Skeletal muscle tissue (tissue), 4 donors: ENCODE results near the gene PLCD1. TPM values are rescaled to one million over a fixed set of nuclear protein-coding genes. Genes with fewer than 3 reads are reported as not detected.
A peak's percentile ranks its signal among the peaks of the same experiment; 100 is the strongest.

Experiments
- H3K27ac ChIP-seq: one replicate; pipeline ENCODE4 v1.7.0; 2013; ENCODE audit warnings: mild to moderate bottlenecking, low read depth, low read length, inconsistent platforms
- H3K27me3 ChIP-seq, 3 donors: one replicate each; pipeline ENCODE4 v1.7.0; 2013; ENCODE audit warnings: low read length in 3 of 3; ENCODE audit not compliant: control insufficient read depth in 3 of 3, insufficient read depth in 3 of 3
- H3K36me3 ChIP-seq, 3 donors: one replicate each; pipeline ENCODE4 v1.7.0; 2013; ENCODE audit warnings: low read length in 3 of 3; ENCODE audit not compliant: control insufficient read depth in 3 of 3, insufficient read depth in 3 of 3
- H3K4me1 ChIP-seq, 3 donors: one replicate each; pipeline ENCODE4 v1.7.0; 2013; ENCODE audit warnings: low read length in 3 of 3, mild to moderate bottlenecking in 3 of 3; ENCODE audit not compliant: control insufficient read depth in 3 of 3, insufficient read depth in 3 of 3
- H3K4me3 ChIP-seq, 3 donors: one replicate each; pipeline ENCODE4 v1.7.0; 2013; ENCODE audit warnings: low read length in 3 of 3
- H3K9ac ChIP-seq, 3 donors: one replicate each; pipeline ENCODE4 v1.7.0; 2013; ENCODE audit warnings: low read length in 3 of 3, mild to moderate bottlenecking in 3 of 3, moderate library complexity in 2 of 3, low read depth in 1 of 3
- H3K9me3 ChIP-seq, 3 donors: one replicate each; pipeline ENCODE4 v1.7.0; 2013; ENCODE audit warnings: low read length in 3 of 3; ENCODE audit not compliant: control insufficient read depth in 3 of 3
- total RNA-seq: library from RNA; depleted of rRNA; stranded (reverse); fragments of >200 nt; gene quantifications from one replicate; pipeline ENCODE4 v1.2.3, GENCODE V29; 2014
- donor health status: Osteomylitis.

The PLCD1 gene
- total RNA-seq, 1 donor from 2014 or later = 9.4 TPM

GRCh38 chr3:38007754-38008090 is 21.7 kb downstream of the PLCD1 start:
- Histone ChIP-seq H3K4me3 (no peak overlapping the region), H3K4me1 (peaks cover 7 to 14% (median 12%) of the 10 kb centered on the region in 3 donors), H3K9ac (no peak overlapping the region), H3K9me3 (no peaks in the 10 kb centered on the region), H3K27ac (no peak overlapping the region), H3K27me3 (no peaks in the 10 kb centered on the region), H3K36me3 (peaks cover 12 to 27% (median 16%) of the 10 kb centered on the region in 3 donors)

DNA sequence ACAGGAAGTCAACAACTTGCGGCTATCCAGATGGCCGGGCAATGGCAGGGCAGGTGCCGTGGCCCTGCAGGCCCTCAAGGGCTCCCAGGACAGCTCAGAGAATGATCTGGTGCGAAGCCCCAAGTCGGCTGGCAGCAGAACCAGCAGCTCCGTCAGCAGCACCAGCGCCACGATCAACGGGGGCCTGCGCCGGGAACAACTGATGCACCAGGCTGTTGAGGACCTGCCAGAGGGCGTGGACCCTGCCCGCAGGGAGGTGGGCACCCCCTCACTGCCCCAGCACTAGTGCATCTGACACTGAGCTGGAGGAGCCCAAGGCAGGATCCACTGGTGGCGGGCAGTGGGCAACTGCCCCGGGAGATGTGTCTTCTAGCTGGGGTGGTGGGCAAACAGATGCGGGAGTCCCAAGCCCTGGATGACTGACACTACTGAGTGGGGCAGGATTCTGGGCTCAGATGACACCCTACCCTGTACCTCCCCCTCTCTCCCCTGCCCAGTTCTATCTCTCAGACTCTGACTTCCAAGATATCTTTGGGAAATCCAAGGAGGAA is 22.9 kb downstream of the PLCD1 start:
- Histone ChIP-seq H3K4me3 (no peak overlapping the region), H3K9ac (no peak overlapping the region), H3K27me3 (no peaks in the 10 kb centered on the region), H3K4me1 (peaks cover 7 to 14% (median 12%) of the 10 kb centered on the region in 3 donors), H3K9me3 (no peaks in the 10 kb centered on the region), H3K36me3 (peaks cover 15 to 31% (median 18%) of the 10 kb centered on the region in 3 donors), H3K27ac (no peak overlapping the region)

GRCh38 chr3:38006031-38006430 is 23.4 kb downstream of the PLCD1 start:
- Histone ChIP-seq H3K36me3 (peaks cover 15 to 30% (median 18%) of the 10 kb centered on the region in 3 donors), H3K27ac (no peak overlapping the region), H3K27me3 (no peaks in the 10 kb centered on the region), H3K4me3 (no peak overlapping the region), H3K9me3 (no peaks in the 10 kb centered on the region), H3K4me1 (peaks cover 7 to 14% (median 12%) of the 10 kb centered on the region in 3 donors), H3K9ac (no peak overlapping the region)

GRCh38 chr3:38005076-38006020 is 24.1 kb downstream of the PLCD1 start:
- H3K27me3 ChIP-seq = no peaks in the 10 kb centered on the region
- H3K9me3 ChIP-seq = no peaks in the 10 kb centered on the region
- peaks cover 7 to 14% (median 12%) of the 10 kb centered on the region in 3 donors for H3K4me1 ChIP-seq
- no peak overlapping the region for H3K4me3 ChIP-seq
- H3K36me3 ChIP-seq = peaks cover 15 to 24% (median 16%) of the 10 kb centered on the region in 3 donors
- no peak overlapping the region for H3K9ac ChIP-seq
- no peak overlapping the region for H3K27ac ChIP-seq

GRCh38 chr3:38004415-38005075 is 24.9 kb downstream of the PLCD1 start:
- Histone ChIP-seq H3K9me3 (no peaks in the 10 kb centered on the region), H3K36me3 (peaks cover 12 to 21% (median 15%) of the 10 kb centered on the region in 3 donors), H3K4me1 (peaks cover 7 to 15% (median 12%) of the 10 kb centered on the region in 3 donors), H3K27me3 (no peaks in the 10 kb centered on the region), H3K27ac (no peak overlapping the region), H3K9ac (peak overlapping the region in 1 of 3 donors; percentile 40), H3K4me3 (peak overlapping the region in 2 of 3 donors; percentile 37 to 54)

GRCh38 chr3:38003817-38004414 is 25.5 kb downstream of the PLCD1 start:
- no peaks in the 10 kb centered on the region for H3K27me3 ChIP-seq
- no peak overlapping the region for H3K4me3 ChIP-seq
- H3K27ac ChIP-seq = no peak overlapping the region
- H3K36me3 ChIP-seq = peaks cover 10 to 21% (median 15%) of the 10 kb centered on the region in 3 donors
- H3K9ac ChIP-seq = no peak overlapping the region
- peaks cover 7 to 20% (median 15%) of the 10 kb centered on the region in 3 donors for H3K4me1 ChIP-seq
- H3K9me3 ChIP-seq = no peaks in the 10 kb centered on the region

DNA sequence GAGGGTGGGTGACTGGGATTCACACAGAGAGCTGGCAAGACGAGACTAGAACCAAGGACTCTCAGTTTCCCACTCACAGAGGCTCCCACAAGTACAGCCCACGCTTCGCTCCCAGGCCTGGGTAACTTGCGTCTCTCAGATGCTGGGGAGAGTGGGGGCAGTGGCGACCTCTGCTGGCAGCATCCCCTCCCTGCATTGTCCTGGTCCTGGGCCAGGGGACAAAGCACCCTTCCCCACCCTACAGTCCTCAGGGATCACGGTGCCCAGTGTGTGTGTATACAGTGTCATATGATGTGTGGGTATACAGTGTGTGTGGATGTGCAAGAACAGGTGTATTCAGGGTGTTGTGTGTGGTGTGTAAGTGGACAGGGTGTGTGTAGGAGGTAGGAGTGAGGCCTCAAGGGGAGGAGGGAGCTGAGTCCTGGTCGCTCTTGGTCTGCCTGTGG is 26.0 kb downstream of the PLCD1 start:
- Histone ChIP-seq H3K36me3 (peaks cover 10 to 17% (median 13%) of the 10 kb centered on the region in 3 donors), H3K4me3 (no peak overlapping the region), H3K27me3 (no peaks in the 10 kb centered on the region), H3K9me3 (no peaks in the 10 kb centered on the region), H3K4me1 (peaks cover 10 to 24% (median 18%) of the 10 kb centered on the region in 3 donors), H3K27ac (no peak overlapping the region), H3K9ac (no peak overlapping the region)

DNA sequence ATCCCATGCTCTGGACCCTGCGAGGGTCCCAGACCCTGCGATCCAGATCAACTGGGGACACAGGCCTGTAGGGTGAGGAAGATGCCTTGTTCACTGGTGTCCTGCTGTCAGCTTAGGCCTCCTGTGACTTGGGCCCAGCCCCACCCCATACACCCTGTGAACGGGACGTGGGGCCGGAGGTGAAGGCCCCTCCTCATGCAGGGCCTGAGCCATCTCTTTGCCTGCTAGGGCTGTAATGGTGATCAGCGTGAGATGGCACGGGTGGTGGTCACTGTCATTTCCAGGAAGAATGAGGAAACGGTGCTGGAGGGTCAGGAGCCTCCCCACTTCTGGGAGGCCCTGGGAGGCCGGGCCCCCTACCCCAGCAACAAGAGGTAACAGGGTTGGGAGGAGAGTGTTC is 26.5 kb downstream of the PLCD1 start:
- H3K9ac ChIP-seq = no peak overlapping the region
- H3K27me3 ChIP-seq = no peaks in the 10 kb centered on the region
- H3K36me3 ChIP-seq = peaks cover 6 to 16% (median 8%) of the 10 kb centered on the region in 3 donors
- peaks cover 11 to 29% (median 23%) of the 10 kb centered on the region in 3 donors for H3K4me1 ChIP-seq
- no peak overlapping the region for H3K4me3 ChIP-seq
- no peak overlapping the region for H3K27ac ChIP-seq
- H3K9me3 ChIP-seq = no peaks in the 10 kb centered on the region

DNA sequence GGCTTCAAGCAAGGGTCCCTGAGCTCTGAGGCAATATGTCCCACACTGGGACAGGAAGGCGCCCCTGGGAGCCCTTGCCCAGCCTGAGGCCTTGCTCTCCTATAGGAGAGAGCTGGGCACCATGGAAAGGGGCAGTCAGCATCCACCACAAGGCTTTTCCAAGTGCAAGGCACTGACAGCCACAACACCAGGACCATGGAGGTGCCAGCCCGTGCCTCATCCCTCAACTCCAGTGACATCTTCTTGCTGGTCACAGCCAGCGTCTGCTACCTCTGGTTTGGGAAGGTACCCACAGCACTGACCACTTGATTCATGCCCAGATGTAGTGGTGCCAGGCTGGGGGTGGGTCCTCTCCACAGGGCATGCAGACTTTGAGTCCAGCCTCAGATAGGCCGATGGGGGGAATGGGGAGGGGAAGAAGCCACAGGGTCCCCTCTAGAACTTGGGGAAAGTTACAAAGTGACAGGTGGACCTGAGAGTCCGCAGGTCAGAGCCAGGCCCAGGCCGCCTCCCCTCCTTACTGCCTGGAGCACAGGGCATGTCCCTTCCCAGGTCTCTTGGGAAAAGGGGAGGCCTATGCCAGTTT is 27.1 kb downstream of the PLCD1 start:
- no peak overlapping the region for H3K27ac ChIP-seq
- H3K9me3 ChIP-seq = no peaks in the 10 kb centered on the region
- H3K27me3 ChIP-seq = no peaks in the 10 kb centered on the region
- peaks cover 11 to 31% (median 24%) of the 10 kb centered on the region in 3 donors for H3K4me1 ChIP-seq
- no peak overlapping the region for H3K4me3 ChIP-seq
- peaks cover 3 to 10% (median 4%) of the 10 kb centered on the region in 3 donors for H3K36me3 ChIP-seq
- H3K9ac ChIP-seq = no peak overlapping the region
